Heart left ventricle (tissue), 13 donors: ENCODE measurements around the gene SLC6A11.

ENCODE experiments used
- POLR2A ChIP-seq, 2 donors: fragments of 450-650 bp; IDR thresholded peaks; one replicate each; pipeline ENCODE4 v1.6.1; 2017; ENCODE audit warnings: antibody characterized with exemption in 2 of 2, mild to moderate bottlenecking in 2 of 2, moderate library complexity in 2 of 2
- TF ChIP-seq, protein P1 (sequence below), 12 donors: fragments of 200-600 bp; sonication (generic) in 4 of 12; IDR thresholded peaks; one replicate each; pipeline versions ENCODE4 v1.5.0 to v1.8.0; 2018 to 2022; ENCODE audit warnings: antibody characterized with exemption in 12 of 12, mild to moderate bottlenecking in 5 of 12
- donor health status: ischemic (EF 13 %, LVEDD 7.1; RV severe dilation, severe dysfunction).
- donor health status: DM: no; HTN: yes; CAD: no.
- donor health status: DM: no; HTN: no; CAD: no.
- donor health status: ischemic (EF 25% LVEDD 6.9; RV normal size, moderate dysfunction).
- donor health status: ischemic (EF 25% LVEDD 5.7; RV mildly dilated, moderate dysfunction).
- donor health status: ischemic (EF 35%, LVEDD 5.7; RV mildly dilated, moderate dysfunction).
- donor health status: nonischemic (EF 11% LVEDD 7.7; RV severe dilation, severe dysfunction).
- donor health status: DM: yes; HTN: yes; CAD: no.
- donor health status: PGD.
- donor health status: ischemic (EF 29% LVEDD 5.4; RV normal size, mild dysfunction).
- donor health status: nonischemic (EF 23%, LVEDD 6.1; RV moderate dilation, normal function).

DNA sequence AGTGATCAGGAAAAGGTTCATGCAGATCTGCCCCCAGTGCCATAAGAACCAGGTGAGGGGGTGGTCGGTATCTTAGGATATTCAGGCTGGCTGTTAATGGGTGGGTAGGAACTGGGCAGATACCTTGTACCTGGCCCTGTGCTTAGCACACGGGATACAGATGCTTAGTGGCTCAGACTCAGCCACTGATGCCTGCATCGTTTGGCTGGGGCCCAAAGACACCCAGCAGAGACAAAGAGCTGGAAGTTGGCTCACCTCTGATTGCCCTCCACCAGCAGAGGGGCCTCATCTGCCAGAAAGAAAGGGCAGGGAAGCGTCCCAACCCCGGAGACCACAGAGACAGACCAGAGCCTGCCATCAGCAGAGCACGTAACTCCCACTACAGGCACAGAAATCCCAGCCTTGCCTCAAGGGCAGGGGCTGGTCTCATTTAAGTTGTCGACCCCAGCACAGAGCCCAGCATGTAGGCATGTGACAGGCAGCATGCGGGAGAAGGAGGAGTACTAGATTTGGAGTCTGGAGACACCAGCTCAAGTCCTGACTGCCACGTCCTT is 112.5 kb downstream of the SLC6A11 start:
- no peak for TF ChIP-seq POLR2A (IDR thresholded peaks at IDR 0.05)
- TF ChIP-seq, protein P1, sequence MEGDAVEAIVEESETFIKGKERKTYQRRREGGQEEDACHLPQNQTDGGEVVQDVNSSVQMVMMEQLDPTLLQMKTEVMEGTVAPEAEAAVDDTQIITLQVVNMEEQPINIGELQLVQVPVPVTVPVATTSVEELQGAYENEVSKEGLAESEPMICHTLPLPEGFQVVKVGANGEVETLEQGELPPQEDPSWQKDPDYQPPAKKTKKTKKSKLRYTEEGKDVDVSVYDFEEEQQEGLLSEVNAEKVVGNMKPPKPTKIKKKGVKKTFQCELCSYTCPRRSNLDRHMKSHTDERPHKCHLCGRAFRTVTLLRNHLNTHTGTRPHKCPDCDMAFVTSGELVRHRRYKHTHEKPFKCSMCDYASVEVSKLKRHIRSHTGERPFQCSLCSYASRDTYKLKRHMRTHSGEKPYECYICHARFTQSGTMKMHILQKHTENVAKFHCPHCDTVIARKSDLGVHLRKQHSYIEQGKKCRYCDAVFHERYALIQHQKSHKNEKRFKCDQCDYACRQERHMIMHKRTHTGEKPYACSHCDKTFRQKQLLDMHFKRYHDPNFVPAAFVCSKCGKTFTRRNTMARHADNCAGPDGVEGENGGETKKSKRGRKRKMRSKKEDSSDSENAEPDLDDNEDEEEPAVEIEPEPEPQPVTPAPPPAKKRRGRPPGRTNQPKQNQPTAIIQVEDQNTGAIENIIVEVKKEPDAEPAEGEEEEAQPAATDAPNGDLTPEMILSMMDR (IDR thresholded peaks at IDR 0.05), result no peak
